CD4-positive, alpha-beta memory T cell (primary cell): ENCODE measurements around the gene SPRR1A. TPM values are rescaled to one million over a fixed set of nuclear protein-coding genes. Genes with fewer than 3 reads are reported as not detected.

ENCODE experiments used
- CTCF ChIA-PET: fragments of 350-600 bp; sonication (Branson Sonifier 250); formaldehyde crosslinking; loops from one replicate; lab custom pipeline; 2021; ENCODE audit warnings: inconsistent platforms; ENCODE audit not compliant: partially characterized antibody; lab: Charles Lee
- POLR2A ChIA-PET: fragments of 350-600 bp; sonication (Branson Sonifier 250); formaldehyde crosslinking; loops from one replicate; lab custom pipeline; 2021; ENCODE audit not compliant: partially characterized antibody; lab: Charles Lee
- DNase-seq, 5 donors: peaks; one replicate each; pipeline versions ENCODE4 v3.0.0 to v3.0.0-alpha.2; 2020 to 2022; ENCODE audit warnings: mixed read lengths in 1 of 5
- H3K27ac ChIP-seq: one replicate; pipeline ENCODE4 v1.7.0; 2013; ENCODE audit warnings: low read depth, low read length
- H3K27me3 ChIP-seq: 2 replicates; pipeline ENCODE4 v1.7.0; 2013; ENCODE audit warnings: mild to moderate bottlenecking, low read length, moderate library complexity; ENCODE audit not compliant: insufficient read depth
- H3K36me3 ChIP-seq: 2 replicates; pipeline ENCODE4 v1.7.0; 2013; ENCODE audit warnings: mild to moderate bottlenecking, low read length, moderate library complexity; ENCODE audit not compliant: insufficient read depth
- H3K4me1 ChIP-seq: 2 replicates; pipeline ENCODE4 v1.7.0; 2013; ENCODE audit warnings: mild to moderate bottlenecking, low read length, moderate library complexity; ENCODE audit not compliant: insufficient read depth
- H3K4me3 ChIP-seq, 2 donors: one replicate each; pipeline ENCODE4 v1.7.0; 2013; ENCODE audit warnings: low read length in 2 of 2, mild to moderate bottlenecking in 1 of 2
- H3K9me3 ChIP-seq, 2 donors: one replicate each; pipeline ENCODE4 v1.7.0; 2013; ENCODE audit warnings: low read length in 2 of 2, control low read depth in 1 of 2; ENCODE audit not compliant: control insufficient read depth in 1 of 2
- H3K27ac Mint-ChIP-seq, 7 donors: one replicate each; pipeline ENCODE4 v1.8.0; 2020 to 2021; ENCODE audit warnings: mixed read lengths in 7 of 7, mild to moderate bottlenecking in 6 of 7, inconsistent platforms in 3 of 7, moderate library complexity in 3 of 7
- H3K27me3 Mint-ChIP-seq, 2 donors: one replicate each; pipeline ENCODE4 v1.8.0; 2020 to 2021; ENCODE audit warnings: mixed read lengths in 2 of 2
- H3K36me3 Mint-ChIP-seq, 2 donors: one replicate each; pipeline ENCODE4 v1.8.0; 2020 to 2021; ENCODE audit warnings: mixed read lengths in 2 of 2, inconsistent platforms in 1 of 2, mild to moderate bottlenecking in 1 of 2
- H3K4me1 Mint-ChIP-seq, 4 donors: one replicate each; pipeline ENCODE4 v1.8.0; 2020 to 2021; ENCODE audit warnings: mixed read lengths in 4 of 4, mild to moderate bottlenecking in 1 of 4
- H3K4me3 Mint-ChIP-seq, 8 donors: one replicate each; pipeline ENCODE4 v1.8.0; 2020 to 2021; ENCODE audit warnings: mixed read lengths in 8 of 8, mild to moderate bottlenecking in 7 of 8, moderate library complexity in 6 of 8, inconsistent platforms in 3 of 8
- H3K9me3 Mint-ChIP-seq, 8 donors: one replicate each; pipeline ENCODE4 v1.8.0; 2020 to 2021; ENCODE audit warnings: mixed read lengths in 8 of 8, mild to moderate bottlenecking in 5 of 8, inconsistent platforms in 3 of 8, moderate library complexity in 1 of 8
- intact Hi-C: fragments of 100-400 bp; cut with micrococcal nuclease; formaldehyde crosslinking; loops from one replicate; pipeline ENCODE4 v1.15.1; 2023
- polyA plus RNA-seq, 2 donors: library from polyadenylated mRNA; unstranded; fragments of 300-500 nt; fragmentation: Illumina TruSeq; gene quantifications; one replicate each; pipeline ENCODE4 v1.2.3, GENCODE V29; 2021
- total RNA-seq, 2 experiments: library from RNA; stranded (reverse); gene quantifications; one replicate each; pipeline ENCODE4 v1.2.3, GENCODE V29; 2021

The SPRR1A gene
- total and polyA plus RNA-seq, 4 experiments from 2014 or later: not detected

GRCh38 chr1:152972196-152972886 is 11.5 kb upstream of the SPRR1A start:
- peaks cover 14% of the 10 kb centered on the region in 2 donors for H3K27me3 Mint-ChIP-seq

GRCh38 chr1:152976688-152977087 is 7.2 kb upstream of the SPRR1A start:
- Mint-ChIP-seq H3K36me3 (no peaks in the 10 kb centered on the region), H3K27ac (no peak overlapping the region), H3K4me1 (no peaks in the 10 kb centered on the region), H3K27me3 (peaks cover 8 to 34% of the 10 kb centered on the region in 2 donors), H3K4me3 (no peak overlapping the region), H3K9me3 (peaks cover 0 to 2% (median 0%) of the 10 kb centered on the region in 8 donors)
- intact Hi-C loops: no loop called here
- DNase-seq: no peak
- H3K27me3 ChIP-seq: no peaks in the 10 kb centered on the region
- no peaks in the 10 kb centered on the region for H3K36me3 ChIP-seq
- H3K4me1 ChIP-seq: no peaks in the 10 kb centered on the region
- ChIA-PET POLR2A (no interaction called here), CTCF (no interaction called here)
- H3K27ac ChIP-seq: no peak overlapping the region
- H3K9me3 ChIP-seq: no peaks in the 10 kb centered on the region
- no peak overlapping the region for H3K4me3 ChIP-seq

More at GRCh38 chr1:152972196-152972886, 11.5 kb upstream of the SPRR1A start:
- H3K36me3 ChIP-seq: no peaks in the 10 kb centered on the region
- no peaks in the 10 kb centered on the region for H3K4me1 ChIP-seq
- no peak for DNase-seq
- no peak overlapping the region for H3K27ac ChIP-seq
- intact Hi-C loops: no loop called here
- Mint-ChIP-seq H3K9me3 (peaks cover 0 to 2% (median 0%) of the 10 kb centered on the region in 8 donors), H3K4me3 (no peak overlapping the region), H3K36me3 (no peaks in the 10 kb centered on the region), H3K27ac (no peak overlapping the region), H3K4me1 (no peaks in the 10 kb centered on the region)
- CTCF ChIA-PET: no interaction called here
- no peaks in the 10 kb centered on the region for H3K9me3 ChIP-seq
- H3K27me3 ChIP-seq: no peaks in the 10 kb centered on the region
- POLR2A ChIA-PET: no interaction called here
- H3K4me3 ChIP-seq: no peak overlapping the region

- intact Hi-C loops: no loop called here
- no peaks in the 10 kb centered on the region for H3K9me3 ChIP-seq
- H3K27me3 ChIP-seq: no peaks in the 10 kb centered on the region
- no peak overlapping the region for H3K27ac ChIP-seq
- no peak for DNase-seq
- Mint-ChIP-seq H3K4me3 (no peak overlapping the region), H3K9me3 (no peaks in the 10 kb centered on the region), H3K27ac (no peak overlapping the region), H3K4me1 (no peaks in the 10 kb centered on the region), H3K36me3 (no peaks in the 10 kb centered on the region), H3K27me3 (peaks cover 7 to 35% of the 10 kb centered on the region in 2 donors)
- POLR2A ChIA-PET: no interaction called here
- CTCF ChIA-PET: no interaction called here
- H3K36me3 ChIP-seq: no peaks in the 10 kb centered on the region
- H3K4me3 ChIP-seq: no peak overlapping the region
- no peaks in the 10 kb centered on the region for H3K4me1 ChIP-seq
Measured at GRCh38 chr1:152977614-152978013, 6.3 kb upstream of the SPRR1A start.

- H3K36me3 ChIP-seq: no peaks in the 10 kb centered on the region
- no peaks in the 10 kb centered on the region for H3K9me3 ChIP-seq
- H3K27ac ChIP-seq: no peak overlapping the region
- intact Hi-C loops: no loop called here
- Mint-ChIP-seq H3K9me3 (no peaks in the 10 kb centered on the region), H3K27ac (no peak overlapping the region), H3K4me3 (no peak overlapping the region), H3K36me3 (no peaks in the 10 kb centered on the region), H3K27me3 (peaks cover 18 to 46% of the 10 kb centered on the region in 2 donors), H3K4me1 (no peaks in the 10 kb centered on the region)
- H3K4me1 ChIP-seq: no peaks in the 10 kb centered on the region
- no peak overlapping the region for H3K4me3 ChIP-seq
- ChIA-PET POLR2A (no interaction called here), CTCF (no interaction called here)
- H3K27me3 ChIP-seq: no peaks in the 10 kb centered on the region
- DNase-seq: no peak
Measured at GRCh38 chr1:152980676-152981075, 3.2 kb upstream of the SPRR1A start.

GRCh38 chr1:152981146-152981871 is 2.6 kb upstream of the SPRR1A start:
- Histone ChIP-seq H3K27me3 (no peaks in the 10 kb centered on the region), H3K4me3 (no peak overlapping the region), H3K27ac (no peak overlapping the region), H3K4me1 (no peaks in the 10 kb centered on the region), H3K36me3 (no peaks in the 10 kb centered on the region), H3K9me3 (no peaks in the 10 kb centered on the region)
- Mint-ChIP-seq H3K9me3 (peaks cover 0 to 1% (median 0%) of the 10 kb centered on the region in 8 donors), H3K27me3 (peaks cover 21 to 48% of the 10 kb centered on the region in 2 donors), H3K27ac (no peak overlapping the region), H3K36me3 (no peaks in the 10 kb centered on the region), H3K4me3 (no peak overlapping the region), H3K4me1 (no peaks in the 10 kb centered on the region)
- ChIA-PET POLR2A (no interaction called here), CTCF (no interaction called here)
- intact Hi-C loops: no loop called here
- DNase-seq: no peak

- Histone ChIP-seq H3K4me3 (no peak overlapping the region), H3K36me3 (no peaks in the 10 kb centered on the region), H3K27ac (no peak overlapping the region), H3K4me1 (no peaks in the 10 kb centered on the region), H3K27me3 (no peaks in the 10 kb centered on the region), H3K9me3 (no peaks in the 10 kb centered on the region)
- intact Hi-C loops: no loop called here
- no peak overlapping the region for H3K4me3 Mint-ChIP-seq
- no peak overlapping the region for H3K27ac Mint-ChIP-seq
- peaks cover 0 to 1% (median 0%) of the 10 kb centered on the region in 8 donors for H3K9me3 Mint-ChIP-seq
- no peaks in the 10 kb centered on the region for H3K4me1 Mint-ChIP-seq
- peaks cover 24 to 49% of the 10 kb centered on the region in 2 donors for H3K27me3 Mint-ChIP-seq
- H3K36me3 Mint-ChIP-seq: no peaks in the 10 kb centered on the region
- POLR2A ChIA-PET: no interaction called here
- no peak for DNase-seq
- CTCF ChIA-PET: no interaction called here
Measured at GRCh38 chr1:152982076-152982475, 1.8 kb upstream of the SPRR1A start.

- DNase-seq: no peak
- ChIA-PET CTCF (no interaction called here), POLR2A (no interaction called here)
- Histone ChIP-seq H3K36me3 (no peaks in the 10 kb centered on the region), H3K27ac (no peak overlapping the region), H3K9me3 (no peaks in the 10 kb centered on the region), H3K4me3 (no peak overlapping the region), H3K27me3 (no peaks in the 10 kb centered on the region), H3K4me1 (no peaks in the 10 kb centered on the region)
- Mint-ChIP-seq H3K4me1 (no peaks in the 10 kb centered on the region), H3K36me3 (no peaks in the 10 kb centered on the region), H3K27ac (no peak overlapping the region), H3K27me3 (peaks cover 28 to 51% of the 10 kb centered on the region in 2 donors), H3K4me3 (no peak overlapping the region), H3K9me3 (peaks cover 0 to 1% (median 0%) of the 10 kb centered on the region in 8 donors)
- intact Hi-C loops: no loop called here
Measured at GRCh38 chr1:152983234-152983633, 647 bp upstream of the SPRR1A start.
